Type B pancreatic cell (in vitro differentiated cells): ENCODE results near the gene ACOT6. TPM values are rescaled to one million over a fixed set of nuclear protein-coding genes. Genes with fewer than 3 reads are reported as not detected.
A peak's percentile ranks its signal among the peaks of the same experiment; 100 is the strongest.

Experiments used
- DNase-seq: peaks from one replicate; pipeline ENCODE4 v3.0.0; 2021; ENCODE audit warnings: mixed read lengths; ENCODE audit not compliant: unreplicated experiment; ENCODE audit errors: extremely low spot score
- H3K27ac Mint-ChIP-seq: 2 replicates; pipeline ENCODE4 v1.8.0; 2021; ENCODE audit warnings: mild to moderate bottlenecking, mixed read lengths
- H3K27me3 Mint-ChIP-seq: 2 replicates; pipeline ENCODE4 v1.8.0; 2021; ENCODE audit warnings: mixed read lengths
- H3K36me3 Mint-ChIP-seq: 2 replicates; pipeline ENCODE4 v1.8.0; 2021; ENCODE audit warnings: mixed read lengths
- H3K4me1 Mint-ChIP-seq: one replicate; pipeline ENCODE4 v1.8.0; 2021; ENCODE audit warnings: mixed read lengths; ENCODE audit not compliant: unreplicated experiment
- H3K4me3 Mint-ChIP-seq: 2 replicates; pipeline ENCODE4 v1.8.0; 2021; ENCODE audit warnings: mild to moderate bottlenecking, mixed read lengths
- H3K9me3 Mint-ChIP-seq: 2 replicates; pipeline ENCODE4 v1.8.0; 2021; ENCODE audit warnings: mixed read lengths
- CTCF ChIP-seq: fragments of 200-600 bp; sonication (generic); conservative IDR thresholded peaks from 2 replicates; pipeline ENCODE4 v1.5.0; 2021; ENCODE audit warnings: antibody characterized with exemption, mild to moderate bottlenecking
- total RNA-seq: library from RNA; stranded (reverse); gene quantifications from 2 replicates; pipeline ENCODE4 v1.2.1, GENCODE V29; 2021; ENCODE audit warnings: low replicate concordance

ACOT6 gene
- total RNA-seq, 1 donor from 2014 or later = not detected

DNA sequence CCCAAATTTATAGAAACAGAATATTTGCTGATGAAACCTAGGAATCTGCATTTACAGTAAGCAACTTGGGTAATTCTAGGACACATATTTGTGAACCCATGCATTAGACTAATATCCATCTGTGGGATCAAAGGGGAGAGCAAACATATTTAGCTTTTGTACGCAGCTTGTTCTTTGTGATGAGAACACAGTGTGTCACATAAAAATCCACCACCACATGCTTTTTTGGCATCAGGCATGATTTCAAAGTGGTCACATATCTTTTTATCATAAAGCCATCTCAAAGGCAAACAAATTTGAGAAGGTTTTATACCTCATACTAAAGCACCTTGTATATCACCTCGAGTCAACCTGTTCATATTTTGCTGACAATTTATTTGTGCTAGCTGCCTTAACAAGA lies 48.2 kb downstream of the ACOT6 start:
- Mint-ChIP-seq H3K9me3 (peaks cover 4% of the 10 kb centered on the region), H3K4me1 (peaks cover 6% of the 10 kb centered on the region), H3K4me3 (no peak overlapping the region), H3K27me3 (no peaks in the 10 kb centered on the region), H3K27ac (no peak overlapping the region), H3K36me3 (peaks cover 16% of the 10 kb centered on the region)
- no peak for DNase-seq
- no peak for TF ChIP-seq CTCF

DNA sequence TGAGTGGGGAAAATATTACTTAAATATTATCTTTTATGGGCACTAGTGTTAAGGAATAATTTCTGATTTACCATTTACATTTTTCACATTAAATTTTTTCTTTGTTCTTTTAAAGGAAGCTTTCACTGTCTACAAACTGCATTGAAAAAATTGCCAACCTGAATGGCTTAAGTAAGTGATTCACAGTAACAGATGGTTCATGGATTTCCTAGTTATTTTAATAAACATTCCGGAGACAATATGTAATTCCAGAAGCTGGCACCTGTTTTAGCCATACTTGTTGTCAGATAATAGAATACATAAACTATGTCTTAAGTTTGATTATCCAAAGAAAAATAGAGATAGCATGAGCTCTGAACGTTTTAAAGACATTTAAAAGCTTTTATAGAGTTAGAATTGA lies 49.6 kb downstream of the ACOT6 start:
- Mint-ChIP-seq H3K36me3 (peaks cover 16% of the 10 kb centered on the region), H3K4me3 (no peak overlapping the region), H3K4me1 (peaks cover 6% of the 10 kb centered on the region), H3K27ac (no peak overlapping the region), H3K9me3 (peaks cover 4% of the 10 kb centered on the region), H3K27me3 (no peaks in the 10 kb centered on the region)
- DNase-seq = no peak
- no peak for TF ChIP-seq CTCF

DNA sequence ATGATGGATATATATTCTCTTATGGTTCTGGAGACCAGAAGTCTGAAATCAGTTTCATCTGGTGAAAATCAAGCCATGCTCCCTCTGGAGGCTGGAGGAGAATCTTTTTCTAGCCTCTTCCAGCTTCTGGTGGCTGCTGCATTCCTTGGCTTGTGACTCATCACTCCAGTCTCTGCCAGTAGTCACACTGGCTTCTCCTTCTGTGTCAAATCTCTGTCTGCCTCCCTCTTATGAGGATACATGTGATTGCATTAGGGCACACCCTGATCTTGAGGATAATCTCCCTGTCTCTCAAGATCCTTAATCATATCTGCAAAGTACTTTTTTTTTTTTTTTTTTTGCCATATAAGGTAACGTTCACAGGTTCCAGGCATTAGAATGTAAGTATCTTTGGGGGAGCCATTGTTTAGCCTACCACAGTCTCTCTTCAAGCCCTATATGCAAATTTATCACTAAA lies 50.2 kb downstream of the ACOT6 start:
- Mint-ChIP-seq H3K27ac (peak overlapping the region; percentile 35), H3K4me1 (peaks cover 6% of the 10 kb centered on the region), H3K4me3 (no peak overlapping the region), H3K9me3 (peaks cover 4% of the 10 kb centered on the region), H3K27me3 (no peaks in the 10 kb centered on the region), H3K36me3 (peaks cover 16% of the 10 kb centered on the region)
- TF ChIP-seq CTCF = peak; percentile 43
- no peak for DNase-seq

DNA sequence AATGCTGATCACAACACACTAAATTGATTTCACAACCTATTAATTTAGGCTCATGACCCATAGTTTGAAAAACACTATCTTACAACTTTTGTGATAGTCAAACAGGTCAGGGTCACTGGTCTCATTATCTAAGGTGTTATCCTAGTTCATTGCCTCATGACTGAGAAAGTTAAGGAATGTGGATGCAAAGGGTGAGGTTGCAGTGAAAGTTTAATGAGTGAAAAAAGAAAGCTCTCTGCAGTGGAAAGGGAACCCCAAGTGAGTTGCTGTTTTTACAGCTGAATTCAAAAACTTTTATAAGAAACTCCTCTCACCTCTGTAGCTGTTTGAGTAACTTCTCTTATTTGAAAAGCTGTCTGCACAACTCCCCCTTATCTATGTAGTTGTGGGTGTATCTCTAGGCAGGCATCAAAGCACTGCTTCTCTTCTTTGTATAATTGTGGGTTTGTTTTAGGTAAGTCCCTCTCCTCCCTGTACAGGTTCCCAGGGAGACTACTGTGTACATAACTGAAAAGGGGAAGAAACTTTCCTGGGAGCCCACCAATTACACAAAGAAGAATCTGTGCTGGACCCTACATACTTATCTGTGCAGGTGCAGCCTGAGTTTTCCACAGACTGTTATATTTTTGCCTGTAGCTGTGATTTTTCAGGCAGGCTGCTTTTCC lies 51.4 kb downstream of the ACOT6 start:
- peaks cover 6% of the 10 kb centered on the region for H3K4me1 Mint-ChIP-seq
- H3K9me3 Mint-ChIP-seq = peaks cover 4% of the 10 kb centered on the region
- no peak for TF ChIP-seq CTCF
- H3K27me3 Mint-ChIP-seq = no peaks in the 10 kb centered on the region
- peaks cover 16% of the 10 kb centered on the region for H3K36me3 Mint-ChIP-seq
- no peak for DNase-seq
- no peak overlapping the region for H3K4me3 Mint-ChIP-seq
- H3K27ac Mint-ChIP-seq = peak overlapping the region; percentile 3

DNA sequence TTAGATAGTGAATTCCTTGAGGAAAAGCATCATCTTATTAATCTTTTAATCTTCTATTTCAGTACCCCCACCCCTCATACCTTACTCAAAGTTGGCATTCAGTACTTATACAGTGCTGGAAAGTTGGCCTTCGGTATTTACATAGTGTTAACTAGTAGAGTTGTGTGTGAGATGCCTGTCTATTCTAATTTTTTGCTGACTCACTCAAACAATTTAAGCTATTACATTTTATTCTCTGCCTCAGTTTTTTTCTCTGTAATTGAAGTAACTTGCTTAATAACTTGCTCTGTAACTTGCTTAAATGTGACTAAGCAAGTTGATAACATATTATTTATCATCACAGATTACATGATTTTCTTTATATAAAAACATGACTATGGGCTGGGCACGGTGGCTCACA lies 52.8 kb downstream of the ACOT6 start:
- Mint-ChIP-seq H3K36me3 (peaks cover 16% of the 10 kb centered on the region), H3K9me3 (peaks cover 4% of the 10 kb centered on the region), H3K4me1 (peaks cover 6% of the 10 kb centered on the region), H3K27me3 (no peaks in the 10 kb centered on the region), H3K4me3 (no peak overlapping the region), H3K27ac (no peak overlapping the region)
- DNase-seq = no peak
- no peak for TF ChIP-seq CTCF

DNA sequence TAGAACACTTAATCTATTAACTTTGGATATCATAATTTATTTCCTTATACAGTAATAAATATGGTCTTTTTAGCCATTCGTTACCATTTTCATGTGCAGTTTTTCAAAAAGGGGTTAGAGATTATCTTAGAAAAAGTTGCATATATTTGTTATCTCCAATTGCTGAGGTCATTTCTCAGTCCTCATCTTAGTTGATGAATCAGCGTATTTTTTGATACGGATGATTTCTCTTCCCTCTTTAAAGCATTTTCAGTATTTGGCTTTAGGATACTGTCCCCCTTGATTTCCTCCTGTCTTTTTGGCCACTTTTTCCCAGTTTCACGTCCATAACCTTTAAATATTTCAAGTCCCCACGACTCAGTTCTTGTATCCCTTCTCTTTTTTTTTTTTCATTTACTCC lies 54.3 kb downstream of the ACOT6 start:
- TF ChIP-seq CTCF = no peak
- Mint-ChIP-seq H3K27ac (no peak overlapping the region), H3K4me3 (no peak overlapping the region), H3K36me3 (peaks cover 12% of the 10 kb centered on the region), H3K4me1 (peaks cover 6% of the 10 kb centered on the region), H3K27me3 (no peaks in the 10 kb centered on the region), H3K9me3 (peaks cover 4% of the 10 kb centered on the region)
- no peak for DNase-seq
